GM23338 (cell line): ENCODE measurements around the gene TRAF3IP3. TPM values are rescaled to one million over a fixed set of nuclear protein-coding genes. Genes with fewer than 3 reads are reported as not detected.

Experiments used
- ATAC-seq: fragments of 200-7000 bp; cut with Tn5 transposase; 3 replicates; pipeline ENCODE4 v1.9.1; 2020
- DNase-seq: peaks from one replicate; pipeline ENCODE4 v3.0.0-alpha.2; 2015; ENCODE audit warnings: low spot score
- H2AFZ ChIP-seq: fragments of 200-600 bp; sonication (generic); 2 replicates; pipeline ENCODE4 v1.8.0; 2016; ENCODE audit warnings: antibody characterized with exemption, mild to moderate bottlenecking, moderate library complexity
- H3F3A ChIP-seq: fragments of 200-600 bp; sonication (generic); replicated peaks from 2 replicates; pipeline ENCODE4 v1.8.0; 2017; ENCODE audit warnings: antibody characterized with exemption, mixed run types, low read depth
- H3K27ac ChIP-seq: fragments of 200-600 bp; sonication (generic); 2 replicates; pipeline ENCODE4 v1.6.1; 2016; ENCODE audit warnings: low read depth
- H3K27me3 ChIP-seq: fragments of 200-600 bp; sonication (generic); 2 replicates; pipeline ENCODE4 v1.8.0; 2016; ENCODE audit warnings: mild to moderate bottlenecking, mixed run types, moderate library complexity; ENCODE audit not compliant: insufficient read depth
- H3K36me3 ChIP-seq: fragments of 200-600 bp; sonication (generic); 2 replicates; pipeline ENCODE4 v1.8.0; 2016; ENCODE audit warnings: mild to moderate bottlenecking; ENCODE audit not compliant: insufficient read depth
- H3K4me1 ChIP-seq: fragments of 200-600 bp; sonication (generic); 2 replicates; pipeline ENCODE4 v1.8.0; 2016; ENCODE audit warnings: mild to moderate bottlenecking, moderate library complexity; ENCODE audit not compliant: insufficient read depth
- H3K4me2 ChIP-seq: fragments of 200-600 bp; sonication (generic); 2 replicates; pipeline ENCODE4 v1.7.1; 2017; ENCODE audit warnings: mixed run types
- H3K4me3 ChIP-seq: fragments of 200-600 bp; sonication (generic); 2 replicates; pipeline ENCODE4 v1.6.1; 2016; ENCODE audit warnings: mixed run types
- H3K79me2 ChIP-seq: fragments of 200-600 bp; sonication (generic); replicated peaks from 2 replicates; pipeline ENCODE4 v1.8.0; 2017; ENCODE audit warnings: mild to moderate bottlenecking; ENCODE audit not compliant: insufficient read depth
- H3K9me2 ChIP-seq: fragments of 200-600 bp; sonication (generic); 2 replicates; pipeline ENCODE4 v1.8.0; 2017; ENCODE audit not compliant: insufficient read depth
- H4K20me1 ChIP-seq: fragments of 200-600 bp; sonication (generic); replicated peaks from 2 replicates; pipeline ENCODE4 v1.8.0; 2017; ENCODE audit warnings: mild to moderate bottlenecking; ENCODE audit not compliant: insufficient read depth
- H3K27ac Mint-ChIP-seq: 2 replicates; pipeline ENCODE4 v1.8.0; 2020; ENCODE audit warnings: inconsistent platforms, mild to moderate bottlenecking, moderate library complexity, mixed read lengths
- H3K27me3 Mint-ChIP-seq: 3 replicates; pipeline ENCODE4 v1.8.0; 2022; ENCODE audit warnings: low read depth, mild to moderate bottlenecking, moderate library complexity, mixed read lengths, inconsistent platforms; ENCODE audit not compliant: insufficient read depth, poor library complexity
- H3K36me3 Mint-ChIP-seq: 3 replicates; pipeline ENCODE4 v1.8.0; 2021; ENCODE audit warnings: low read depth, mild to moderate bottlenecking, inconsistent platforms, moderate library complexity, mixed read lengths
- H3K4me1 Mint-ChIP-seq: 3 replicates; pipeline ENCODE4 v1.8.0; 2020; ENCODE audit warnings: mild to moderate bottlenecking, inconsistent platforms, mixed read lengths
- H3K4me3 Mint-ChIP-seq: 3 replicates; pipeline ENCODE4 v1.8.0; 2021; ENCODE audit warnings: moderate library complexity, mild to moderate bottlenecking, inconsistent platforms, mixed read lengths
- H3K9me3 Mint-ChIP-seq: 3 replicates; pipeline ENCODE4 v1.8.0; 2020; ENCODE audit warnings: moderate library complexity, mild to moderate bottlenecking, inconsistent platforms, mixed read lengths
- CREB1 ChIP-seq: fragments of 250-450 bp; sonication (Bioruptor Pico); IDR thresholded peaks from 2 replicates; pipeline ENCODE4 v1.5.0; 2020; ENCODE audit warnings: low read depth, mild to moderate bottlenecking, moderate library complexity
- EZH2 ChIP-seq: fragments of 200-600 bp; sonication (generic); IDR thresholded peaks from one replicate; pipeline ENCODE4 v1.8.0; 2017; ENCODE audit warnings: antibody characterized with exemption, mild to moderate bottlenecking, low read depth; ENCODE audit not compliant: unreplicated experiment
- EZH2phosphoT487 ChIP-seq: fragments of 200-600 bp; sonication (generic); IDR thresholded peaks from one replicate; pipeline ENCODE4 v1.8.1; 2018; ENCODE audit warnings: antibody characterized with exemption; ENCODE audit not compliant: unreplicated experiment
- JUNB ChIP-seq: IDR thresholded peaks from one replicate; pipeline ENCODE4 v1.6.1; 2016; ENCODE audit warnings: antibody characterized with exemption; ENCODE audit not compliant: unreplicated experiment
- NANOG ChIP-seq: IDR thresholded peaks from 2 replicates; pipeline ENCODE4 v1.6.1; 2016; ENCODE audit warnings: antibody characterized with exemption, borderline replicate concordance
- POLR2AphosphoS5 ChIP-seq: IDR thresholded peaks from 2 replicates; pipeline ENCODE4 v1.6.1; 2016; ENCODE audit warnings: antibody characterized with exemption, low read depth
- STAT1 ChIP-seq: IDR thresholded peaks from one replicate; pipeline ENCODE4 v1.6.1; 2016; ENCODE audit warnings: antibody characterized with exemption; ENCODE audit not compliant: unreplicated experiment
- ZNF114 ChIP-seq: fragments of 250-450 bp; sonication (Bioruptor Pico); IDR thresholded peaks from 2 replicates; pipeline ENCODE4 v1.5.0; 2020; ENCODE audit warnings: mild to moderate bottlenecking, moderate library complexity
- ZNF331 ChIP-seq: fragments of 250-450 bp; sonication (Bioruptor Pico); IDR thresholded peaks from 2 replicates; pipeline ENCODE4 v1.5.0; 2020; ENCODE audit warnings: low read depth, mild to moderate bottlenecking, moderate library complexity
- polyA plus RNA-seq: library from polyadenylated mRNA; unstranded; fragments of >200 nt; fragmentation: Nextera tagmentation; extraction: Ambion mirVana; gene quantifications from 2 replicates; pipeline ENCODE4 v1.2.1, GENCODE V29; 2016
- total RNA-seq: library from RNA; depleted of rRNA; stranded (reverse); fragments of >200 nt; shearing (Covaris generic); gene quantifications from 2 replicates; pipeline ENCODE4 v1.2.3, GENCODE V29; 2014
- TF ChIP-seq, protein P1 (sequence below): IDR thresholded peaks from 2 replicates; pipeline ENCODE4 v1.6.1; 2016; ENCODE audit warnings: antibody characterized with exemption
- TF ChIP-seq, protein P2 (sequence below): IDR thresholded peaks from one replicate; pipeline ENCODE4 v1.6.1; 2018; ENCODE audit warnings: antibody characterized with exemption; ENCODE audit not compliant: unreplicated experiment
- TF ChIP-seq, protein P3 (sequence below), 2 experiments: fragments of 200-600 bp in 1 of 2; sonication (generic) in 1 of 2; conservative IDR thresholded peaks; 2 replicates each; pipeline versions ENCODE4 v1.5.1 to v1.6.1; 2016 to 2017; ENCODE audit warnings: antibody characterized with exemption in 2 of 2, low read depth in 2 of 2, mild to moderate bottlenecking in 2 of 2, moderate library complexity in 1 of 2
- TF ChIP-seq, protein P4 (sequence below): fragments of 250-450 bp; sonication (Bioruptor Pico); IDR thresholded peaks from 2 replicates; pipeline ENCODE4 v1.5.0; 2020; ENCODE audit warnings: mild to moderate bottlenecking, moderate library complexity

The TRAF3IP3 gene
- total and polyA plus RNA-seq, 2 experiments from 2014 or later = not detected

DNA sequence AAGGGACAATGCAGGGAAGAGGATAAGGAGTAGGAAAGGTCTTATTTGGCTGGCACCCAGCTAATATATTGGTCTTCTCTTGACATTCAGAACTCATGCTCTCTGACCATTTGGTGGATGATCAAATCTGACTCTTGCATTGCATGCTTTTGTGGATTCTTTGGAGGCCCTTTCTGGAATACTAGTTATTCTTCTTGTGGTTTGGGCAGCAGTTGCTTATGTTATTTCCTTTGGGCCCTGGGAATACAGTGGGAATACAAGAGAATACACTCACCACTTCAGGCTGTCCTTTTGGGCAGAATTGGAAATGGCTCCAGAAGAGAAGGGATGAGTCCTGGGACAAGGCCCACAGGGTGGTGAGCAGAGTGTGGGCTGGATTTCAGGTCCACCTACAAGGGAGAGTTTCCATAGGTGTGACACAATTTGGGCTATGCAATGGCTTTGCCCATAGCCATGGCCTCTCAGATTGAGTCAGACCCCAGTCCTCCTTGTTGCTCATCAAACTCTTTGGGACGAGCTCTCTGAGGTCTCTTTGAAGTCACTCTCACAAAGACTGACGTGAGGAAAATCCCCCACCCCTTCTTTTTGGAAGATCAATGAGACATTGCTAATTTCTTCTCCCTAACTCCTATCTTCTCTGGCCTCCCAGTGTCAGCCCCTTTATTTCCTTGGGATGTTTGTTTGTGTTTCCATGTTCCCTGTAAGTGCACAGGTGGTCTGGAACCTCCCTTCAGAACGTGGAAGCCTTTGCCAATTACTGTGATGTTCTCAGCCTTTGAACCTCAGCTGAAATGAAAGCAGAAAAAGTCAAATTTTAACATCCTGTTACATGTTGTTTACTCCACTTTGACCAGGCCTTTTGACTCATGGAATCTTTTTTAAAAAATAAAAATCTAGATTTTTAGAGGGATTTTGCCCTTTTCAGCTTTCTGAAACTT, 31.8 kb upstream of the TRAF3IP3 start:
- Mint-ChIP-seq H3K4me1 (no peaks in the 10 kb centered on the region), H3K27ac (no peak overlapping the region), H3K27me3 (no peaks in the 10 kb centered on the region), H3K36me3 (no peaks in the 10 kb centered on the region), H3K4me3 (no peak overlapping the region), H3K9me3 (no peaks in the 10 kb centered on the region)
- Histone ChIP-seq H3K4me3 (no peak overlapping the region), H2AFZ (no peak overlapping the region), H3K9me2 (peaks cover 6% of the 10 kb centered on the region; the same call in 1 of the 2 replicates), H3K27me3 (no peaks in the 10 kb centered on the region), H4K20me1 (no peaks in the 10 kb centered on the region), H3K4me1 (no peaks in the 10 kb centered on the region), H3F3A (no peaks in the 10 kb centered on the region), H3K79me2 (no peaks in the 10 kb centered on the region), H3K4me2 (no peak overlapping the region), H3K36me3 (no peaks in the 10 kb centered on the region), H3K27ac (no peak overlapping the region)
- no peak for DNase-seq
- no peak for ATAC-seq
- TF ChIP-seq EZH2 (no peak), ZNF114 (CRISPR knock-in tag) (no peak), CREB1 (CRISPR knock-in tag) (no peak), EZH2phosphoT487 (no peak), JUNB (no peak), ZNF331 (CRISPR knock-in tag) (no peak), NANOG (no peak), STAT1 (no peak), POLR2AphosphoS5 (no peak)
- TF ChIP-seq, protein P1, sequence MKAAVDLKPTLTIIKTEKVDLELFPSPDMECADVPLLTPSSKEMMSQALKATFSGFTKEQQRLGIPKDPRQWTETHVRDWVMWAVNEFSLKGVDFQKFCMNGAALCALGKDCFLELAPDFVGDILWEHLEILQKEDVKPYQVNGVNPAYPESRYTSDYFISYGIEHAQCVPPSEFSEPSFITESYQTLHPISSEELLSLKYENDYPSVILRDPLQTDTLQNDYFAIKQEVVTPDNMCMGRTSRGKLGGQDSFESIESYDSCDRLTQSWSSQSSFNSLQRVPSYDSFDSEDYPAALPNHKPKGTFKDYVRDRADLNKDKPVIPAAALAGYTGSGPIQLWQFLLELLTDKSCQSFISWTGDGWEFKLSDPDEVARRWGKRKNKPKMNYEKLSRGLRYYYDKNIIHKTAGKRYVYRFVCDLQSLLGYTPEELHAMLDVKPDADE = no peak
- TF ChIP-seq, protein P2, sequence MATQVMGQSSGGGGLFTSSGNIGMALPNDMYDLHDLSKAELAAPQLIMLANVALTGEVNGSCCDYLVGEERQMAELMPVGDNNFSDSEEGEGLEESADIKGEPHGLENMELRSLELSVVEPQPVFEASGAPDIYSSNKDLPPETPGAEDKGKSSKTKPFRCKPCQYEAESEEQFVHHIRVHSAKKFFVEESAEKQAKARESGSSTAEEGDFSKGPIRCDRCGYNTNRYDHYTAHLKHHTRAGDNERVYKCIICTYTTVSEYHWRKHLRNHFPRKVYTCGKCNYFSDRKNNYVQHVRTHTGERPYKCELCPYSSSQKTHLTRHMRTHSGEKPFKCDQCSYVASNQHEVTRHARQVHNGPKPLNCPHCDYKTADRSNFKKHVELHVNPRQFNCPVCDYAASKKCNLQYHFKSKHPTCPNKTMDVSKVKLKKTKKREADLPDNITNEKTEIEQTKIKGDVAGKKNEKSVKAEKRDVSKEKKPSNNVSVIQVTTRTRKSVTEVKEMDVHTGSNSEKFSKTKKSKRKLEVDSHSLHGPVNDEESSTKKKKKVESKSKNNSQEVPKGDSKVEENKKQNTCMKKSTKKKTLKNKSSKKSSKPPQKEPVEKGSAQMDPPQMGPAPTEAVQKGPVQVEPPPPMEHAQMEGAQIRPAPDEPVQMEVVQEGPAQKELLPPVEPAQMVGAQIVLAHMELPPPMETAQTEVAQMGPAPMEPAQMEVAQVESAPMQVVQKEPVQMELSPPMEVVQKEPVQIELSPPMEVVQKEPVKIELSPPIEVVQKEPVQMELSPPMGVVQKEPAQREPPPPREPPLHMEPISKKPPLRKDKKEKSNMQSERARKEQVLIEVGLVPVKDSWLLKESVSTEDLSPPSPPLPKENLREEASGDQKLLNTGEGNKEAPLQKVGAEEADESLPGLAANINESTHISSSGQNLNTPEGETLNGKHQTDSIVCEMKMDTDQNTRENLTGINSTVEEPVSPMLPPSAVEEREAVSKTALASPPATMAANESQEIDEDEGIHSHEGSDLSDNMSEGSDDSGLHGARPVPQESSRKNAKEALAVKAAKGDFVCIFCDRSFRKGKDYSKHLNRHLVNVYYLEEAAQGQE = no peak
- TF ChIP-seq, protein P3, sequence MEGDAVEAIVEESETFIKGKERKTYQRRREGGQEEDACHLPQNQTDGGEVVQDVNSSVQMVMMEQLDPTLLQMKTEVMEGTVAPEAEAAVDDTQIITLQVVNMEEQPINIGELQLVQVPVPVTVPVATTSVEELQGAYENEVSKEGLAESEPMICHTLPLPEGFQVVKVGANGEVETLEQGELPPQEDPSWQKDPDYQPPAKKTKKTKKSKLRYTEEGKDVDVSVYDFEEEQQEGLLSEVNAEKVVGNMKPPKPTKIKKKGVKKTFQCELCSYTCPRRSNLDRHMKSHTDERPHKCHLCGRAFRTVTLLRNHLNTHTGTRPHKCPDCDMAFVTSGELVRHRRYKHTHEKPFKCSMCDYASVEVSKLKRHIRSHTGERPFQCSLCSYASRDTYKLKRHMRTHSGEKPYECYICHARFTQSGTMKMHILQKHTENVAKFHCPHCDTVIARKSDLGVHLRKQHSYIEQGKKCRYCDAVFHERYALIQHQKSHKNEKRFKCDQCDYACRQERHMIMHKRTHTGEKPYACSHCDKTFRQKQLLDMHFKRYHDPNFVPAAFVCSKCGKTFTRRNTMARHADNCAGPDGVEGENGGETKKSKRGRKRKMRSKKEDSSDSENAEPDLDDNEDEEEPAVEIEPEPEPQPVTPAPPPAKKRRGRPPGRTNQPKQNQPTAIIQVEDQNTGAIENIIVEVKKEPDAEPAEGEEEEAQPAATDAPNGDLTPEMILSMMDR (conservative IDR thresholded peaks at IDR 0.05; ENCODE audit: low read depth in 2 of 2) = no peak
- TF ChIP-seq, protein P4, sequence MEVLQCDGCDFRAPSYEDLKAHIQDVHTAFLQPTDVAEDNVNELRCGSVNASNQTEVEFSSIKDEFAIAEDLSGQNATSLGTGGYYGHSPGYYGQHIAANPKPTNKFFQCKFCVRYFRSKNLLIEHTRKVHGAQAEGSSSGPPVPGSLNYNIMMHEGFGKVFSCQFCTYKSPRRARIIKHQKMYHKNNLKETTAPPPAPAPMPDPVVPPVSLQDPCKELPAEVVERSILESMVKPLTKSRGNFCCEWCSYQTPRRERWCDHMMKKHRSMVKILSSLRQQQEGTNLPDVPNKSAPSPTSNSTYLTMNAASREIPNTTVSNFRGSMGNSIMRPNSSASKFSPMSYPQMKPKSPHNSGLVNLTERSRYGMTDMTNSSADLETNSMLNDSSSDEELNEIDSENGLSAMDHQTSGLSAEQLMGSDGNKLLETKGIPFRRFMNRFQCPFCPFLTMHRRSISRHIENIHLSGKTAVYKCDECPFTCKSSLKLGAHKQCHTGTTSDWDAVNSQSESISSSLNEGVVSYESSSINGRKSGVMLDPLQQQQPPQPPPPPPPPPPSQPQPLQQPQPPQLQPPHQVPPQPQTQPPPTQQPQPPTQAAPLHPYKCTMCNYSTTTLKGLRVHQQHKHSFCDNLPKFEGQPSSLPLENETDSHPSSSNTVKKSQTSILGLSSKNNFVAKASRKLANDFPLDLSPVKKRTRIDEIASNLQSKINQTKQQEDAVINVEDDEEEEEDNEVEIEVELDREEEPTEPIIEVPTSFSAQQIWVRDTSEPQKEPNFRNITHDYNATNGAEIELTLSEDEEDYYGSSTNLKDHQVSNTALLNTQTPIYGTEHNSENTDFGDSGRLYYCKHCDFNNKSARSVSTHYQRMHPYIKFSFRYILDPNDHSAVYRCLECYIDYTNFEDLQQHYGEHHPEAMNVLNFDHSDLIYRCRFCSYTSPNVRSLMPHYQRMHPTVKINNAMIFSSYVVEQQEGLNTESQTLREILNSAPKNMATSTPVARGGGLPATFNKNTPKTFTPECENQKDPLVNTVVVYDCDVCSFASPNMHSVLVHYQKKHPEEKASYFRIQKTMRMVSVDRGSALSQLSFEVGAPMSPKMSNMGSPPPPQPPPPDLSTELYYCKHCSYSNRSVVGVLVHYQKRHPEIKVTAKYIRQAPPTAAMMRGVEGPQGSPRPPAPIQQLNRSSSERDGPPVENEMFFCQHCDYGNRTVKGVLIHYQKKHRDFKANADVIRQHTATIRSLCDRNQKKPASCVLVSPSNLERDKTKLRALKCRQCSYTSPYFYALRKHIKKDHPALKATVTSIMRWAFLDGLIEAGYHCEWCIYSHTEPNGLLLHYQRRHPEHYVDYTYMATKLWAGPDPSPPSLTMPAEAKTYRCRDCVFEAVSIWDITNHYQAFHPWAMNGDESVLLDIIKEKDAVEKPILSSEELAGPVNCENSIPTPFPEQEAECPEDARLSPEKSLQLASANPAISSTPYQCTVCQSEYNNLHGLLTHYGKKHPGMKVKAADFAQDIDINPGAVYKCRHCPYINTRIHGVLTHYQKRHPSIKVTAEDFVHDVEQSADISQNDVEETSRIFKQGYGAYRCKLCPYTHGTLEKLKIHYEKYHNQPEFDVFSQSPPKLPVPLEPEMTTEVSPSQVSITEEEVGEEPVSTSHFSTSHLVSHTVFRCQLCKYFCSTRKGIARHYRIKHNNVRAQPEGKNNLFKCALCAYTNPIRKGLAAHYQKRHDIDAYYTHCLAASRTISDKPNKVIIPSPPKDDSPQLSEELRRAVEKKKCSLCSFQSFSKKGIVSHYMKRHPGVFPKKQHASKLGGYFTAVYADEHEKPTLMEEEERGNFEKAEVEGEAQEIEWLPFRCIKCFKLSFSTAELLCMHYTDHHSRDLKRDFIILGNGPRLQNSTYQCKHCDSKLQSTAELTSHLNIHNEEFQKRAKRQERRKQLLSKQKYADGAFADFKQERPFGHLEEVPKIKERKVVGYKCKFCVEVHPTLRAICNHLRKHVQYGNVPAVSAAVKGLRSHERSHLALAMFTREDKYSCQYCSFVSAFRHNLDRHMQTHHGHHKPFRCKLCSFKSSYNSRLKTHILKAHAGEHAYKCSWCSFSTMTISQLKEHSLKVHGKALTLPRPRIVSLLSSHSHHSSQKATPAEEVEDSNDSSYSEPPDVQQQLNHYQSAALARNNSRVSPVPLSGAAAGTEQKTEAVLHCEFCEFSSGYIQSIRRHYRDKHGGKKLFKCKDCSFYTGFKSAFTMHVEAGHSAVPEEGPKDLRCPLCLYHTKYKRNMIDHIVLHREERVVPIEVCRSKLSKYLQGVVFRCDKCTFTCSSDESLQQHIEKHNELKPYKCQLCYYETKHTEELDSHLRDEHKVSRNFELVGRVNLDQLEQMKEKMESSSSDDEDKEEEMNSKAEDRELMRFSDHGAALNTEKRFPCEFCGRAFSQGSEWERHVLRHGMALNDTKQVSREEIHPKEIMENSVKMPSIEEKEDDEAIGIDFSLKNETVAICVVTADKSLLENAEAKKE (CRISPR knock-in tag) = no peak
